Endothelial cell (in vitro differentiated cells): ENCODE data around the gene AGBL5. TPM values are rescaled to one million over a fixed set of nuclear protein-coding genes. Genes with fewer than 3 reads are reported as not detected.
A peak's percentile ranks its signal among the peaks of the same experiment; 100 is the strongest.

Experiments used
- DNase-seq: peaks from one replicate; pipeline ENCODE4 v3.0.0; 2021; ENCODE audit warnings: low spot score
- H3K27ac Mint-ChIP-seq: one replicate; pipeline ENCODE4 v1.8.0; 2021; ENCODE audit warnings: mixed read lengths, inconsistent platforms; ENCODE audit not compliant: unreplicated experiment
- H3K27me3 Mint-ChIP-seq: one replicate; pipeline ENCODE4 v1.8.0; 2021; ENCODE audit warnings: mild to moderate bottlenecking, moderate library complexity, mixed read lengths, inconsistent platforms; ENCODE audit not compliant: unreplicated experiment
- H3K36me3 Mint-ChIP-seq: one replicate; pipeline ENCODE4 v1.8.0; 2021; ENCODE audit warnings: mild to moderate bottlenecking, low read depth, mixed read lengths, inconsistent platforms; ENCODE audit not compliant: unreplicated experiment
- H3K4me1 Mint-ChIP-seq: one replicate; pipeline ENCODE4 v1.8.0; 2021; ENCODE audit warnings: mild to moderate bottlenecking, mixed read lengths, inconsistent platforms; ENCODE audit not compliant: unreplicated experiment
- H3K4me3 Mint-ChIP-seq: one replicate; pipeline ENCODE4 v1.8.0; 2021; ENCODE audit warnings: mild to moderate bottlenecking, mixed read lengths, inconsistent platforms; ENCODE audit not compliant: unreplicated experiment
- H3K9me3 Mint-ChIP-seq: one replicate; pipeline ENCODE4 v1.8.0; 2021; ENCODE audit warnings: mixed read lengths, inconsistent platforms; ENCODE audit not compliant: unreplicated experiment
- CTCF ChIP-seq: fragments of 200-600 bp; sonication (generic); IDR thresholded peaks from one replicate; pipeline ENCODE4 v1.5.0; 2021; ENCODE audit warnings: antibody characterized with exemption; ENCODE audit not compliant: unreplicated experiment
- total RNA-seq: library from RNA; stranded (reverse); fragmentation: NEBNext Ultra II Directional; extraction: Animal tissue kit (Norgen Biotek cat#: 25700); gene quantifications from one replicate; pipeline ENCODE4 v1.2.1, GENCODE V29; 2021; ENCODE audit not compliant: unreplicated experiment

The AGBL5 gene
- total RNA-seq, 1 donor from 2014 or later, result 32.5 TPM

- DNase-seq, result no peak
These were observed 606 bp downstream of the AGBL5 start for GRCh38 chr2:27051902-27052645.

GRCh38 chr2:27053321-27053720, 1.9 kb downstream of the AGBL5 start:
- peaks cover 33% of the 10 kb centered on the region for H3K27me3 Mint-ChIP-seq
- no peak for DNase-seq
- peaks cover 36% of the 10 kb centered on the region for H3K4me1 Mint-ChIP-seq
- H3K36me3 Mint-ChIP-seq, result peaks cover 44% of the 10 kb centered on the region
- peak overlapping the region; percentile 92 for H3K4me3 Mint-ChIP-seq
- H3K9me3 Mint-ChIP-seq, result no peaks in the 10 kb centered on the region
- no peak for TF ChIP-seq CTCF
- no peak overlapping the region for H3K27ac Mint-ChIP-seq

More at GRCh38 chr2:27051902-27052645, 606 bp downstream of the AGBL5 start:
- Mint-ChIP-seq H3K27ac (peak overlapping the region; percentile 81), H3K4me3 (peak overlapping the region; percentile 92), H3K27me3 (peaks cover 33% of the 10 kb centered on the region), H3K4me1 (peaks cover 36% of the 10 kb centered on the region), H3K36me3 (peaks cover 40% of the 10 kb centered on the region), H3K9me3 (no peaks in the 10 kb centered on the region)
- TF ChIP-seq CTCF, result no peak

DNA sequence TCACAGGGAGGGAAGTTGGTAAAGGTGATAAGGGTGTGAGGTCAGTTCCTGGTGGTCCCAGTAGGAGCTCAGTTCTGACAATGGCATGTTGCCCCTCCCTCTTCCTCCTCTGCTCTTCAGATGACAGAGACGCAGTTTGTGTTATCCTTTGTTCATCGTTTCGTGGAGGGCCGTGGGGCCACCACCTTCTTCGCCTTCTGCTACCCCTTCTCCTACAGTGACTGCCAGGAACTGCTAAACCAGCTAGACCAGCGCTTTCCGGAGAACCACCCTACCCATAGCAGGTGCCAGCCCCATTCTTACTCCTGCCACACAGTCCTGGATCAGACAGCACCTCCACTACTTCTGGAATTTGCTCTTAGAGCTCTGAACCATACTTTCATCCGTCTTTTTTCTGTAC, 2.3 kb downstream of the AGBL5 start:
- Mint-ChIP-seq H3K27me3 (peaks cover 33% of the 10 kb centered on the region), H3K27ac (peak overlapping the region; percentile 1), H3K4me1 (peaks cover 36% of the 10 kb centered on the region), H3K36me3 (peaks cover 46% of the 10 kb centered on the region), H3K4me3 (peak overlapping the region; percentile 70), H3K9me3 (no peaks in the 10 kb centered on the region)
- DNase-seq, result no peak
- no peak for TF ChIP-seq CTCF

DNA sequence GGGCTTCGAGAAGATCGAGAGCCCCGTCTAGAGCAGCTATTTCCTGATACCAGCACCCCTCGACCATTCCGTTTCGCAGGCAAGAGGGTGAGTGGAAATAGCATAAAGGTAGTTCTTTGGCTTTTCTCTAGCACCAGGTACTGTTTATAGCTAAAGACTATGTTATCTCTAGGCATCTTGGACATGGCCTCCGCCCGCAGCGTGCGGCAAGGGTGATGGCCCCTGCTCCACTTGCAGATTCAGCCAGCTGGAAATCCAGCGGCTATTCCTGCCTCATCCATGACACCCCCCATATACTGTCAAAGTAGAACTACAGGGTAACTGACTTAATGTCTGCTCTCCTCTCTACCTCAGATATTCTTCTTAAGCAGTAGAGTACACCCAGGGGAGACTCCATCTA, 3.3 kb downstream of the AGBL5 start:
- Mint-ChIP-seq H3K27ac (no peak overlapping the region), H3K36me3 (peaks cover 46% of the 10 kb centered on the region), H3K4me3 (peak overlapping the region; percentile 20), H3K4me1 (peaks cover 30% of the 10 kb centered on the region), H3K9me3 (no peaks in the 10 kb centered on the region), H3K27me3 (peaks cover 27% of the 10 kb centered on the region)
- TF ChIP-seq CTCF, result no peak
- DNase-seq, result no peak

- Mint-ChIP-seq H3K9me3 (no peaks in the 10 kb centered on the region), H3K27me3 (peaks cover 9% of the 10 kb centered on the region), H3K4me1 (peaks cover 18% of the 10 kb centered on the region), H3K36me3 (peaks cover 35% of the 10 kb centered on the region), H3K4me3 (no peak overlapping the region), H3K27ac (no peak overlapping the region)
- no peak for TF ChIP-seq CTCF
- DNase-seq, result no peak
These were observed 5.7 kb downstream of the AGBL5 start for GRCh38 chr2:27057184-27057583.
